Adrenal gland (tissue), 12 donors: ENCODE results near the gene AGT. TPM values are rescaled to one million over a fixed set of nuclear protein-coding genes. Genes with fewer than 3 reads are reported as not detected.

Experiments used
- DNase-seq, 7 donors: peaks; one replicate each; pipeline ENCODE4 v3.0.0-alpha.2; 2019 to 2020
- H3K27ac ChIP-seq, 5 donors: fragments of 200-600 bp; sonication (generic) in 4 of 5; 1 replicate in 3 of 5; 2 replicates in 2 of 5; pipeline versions ENCODE4 v1.5.1 to v1.8.0; 2016 to 2020; ENCODE audit warnings: mild to moderate bottlenecking in 1 of 5
- H3K27me3 ChIP-seq: fragments of 200-600 bp; 2 replicates; pipeline ENCODE4 v1.8.0; 2021
- H3K36me3 ChIP-seq, 2 donors: fragments of 200-600 bp; replicated peaks in 1 of 2; 1 replicate in 1 of 2; 2 replicates in 1 of 2; pipeline versions ENCODE4 v1.5.1 to v1.8.0; 2018 to 2022
- H3K4me1 ChIP-seq, 2 donors: fragments of 200-600 bp; replicated peaks in 1 of 2; 1 replicate in 1 of 2; 2 replicates in 1 of 2; pipeline versions ENCODE4 v1.5.1 to v1.8.0; 2018 to 2021
- H3K4me3 ChIP-seq, 4 donors: fragments of 200-600 bp; sonication (generic) in 3 of 4; one replicate each; pipeline ENCODE4 v1.5.1; 2016 to 2018
- H3K9me3 ChIP-seq, 3 donors: fragments of 200-600 bp; sonication (generic) in 1 of 3; replicated peaks in 1 of 3; 1 replicate in 2 of 3; 2 replicates in 1 of 3; pipeline versions ENCODE4 v1.5.1 to v1.8.0; 2016 to 2021
- POLR2A ChIP-seq, 2 donors: fragments of 450-650 bp; IDR thresholded peaks; one replicate each; pipeline ENCODE4 v1.6.1; 2017; ENCODE audit warnings: antibody characterized with exemption in 2 of 2, mild to moderate bottlenecking in 2 of 2, moderate library complexity in 1 of 2
- WGBS, 4 donors: extraction: QIAGEN DNeasy Blood & Tissue Kit in 2 of 4; methylation state at CpG; one replicate each; pipeline versions ENCODE4 v1.1.5 to v1.1.7; 2013 to 2017; 5-methylcytosine and 5-hydroxymethylcytosine counted together
- intact Hi-C, 2 donors: fragments of 100-400 bp; cut with DNase I; formaldehyde crosslinking; loops; one replicate each; pipeline versions ENCODE4 v1.14.1 to v1.15.0; 2022 to 2023
- polyA plus RNA-seq, 3 donors: library from polyadenylated mRNA; stranded (reverse); fragments of 200-250 nt in 2 of 3; fragments of 350-450 nt in 1 of 3; fragmentation: Illumina TruSeq in 1 of 3; extraction: RNeasy Lipid Tissue Mini Kit (QIAGEN cat#74804) in 1 of 3; gene quantifications; one replicate each; pipeline ENCODE4 v1.2.3, GENCODE V29; 2013 to 2014
- total RNA-seq, 9 donors: library from RNA; depleted of rRNA in 4 of 9; stranded (reverse); fragments of >200 nt in 4 of 9; fragments of 120-200 nt in 1 of 9; fragmentation: NEBNext Ultra II Directional in 1 of 9; extraction: Animal tissue kit (Norgen Biotek cat#: 25700) in 1 of 9; gene quantifications; one replicate each; pipeline versions ENCODE4 v1.1.0 to v1.2.4, GENCODE V29; 2013 to 2023
- TF ChIP-seq, protein P1 (sequence below), 6 experiments: fragments of 450-650 bp in 4 of 6; fragments of 200-600 bp in 2 of 6; sonication (generic) in 1 of 6; IDR thresholded peaks; 1 replicate in 5 of 6; 2 replicates in 1 of 6; pipeline versions ENCODE4 v1.5.1 to v1.8.0; 2016 to 2021; ENCODE audit warnings: antibody characterized with exemption in 6 of 6, mild to moderate bottlenecking in 2 of 6, moderate library complexity in 1 of 6
- donor health status: healthy with polysubstance abuse.
- donor health status: Bipolar disorder and iron deficiency.
- donor health status: DM: yes; HTN: yes; CAD: no.
- donor health status: DM: no; HTN: no; CAD: no.
- donor health status: DM: no; HTN: no; CAD: no.
- donor health status: DM: yes; HTN: yes; CAD: no.

The AGT gene
- total and polyA plus RNA-seq, 12 donors: 6.3 to 103 (median 18.7) TPM

DNA sequence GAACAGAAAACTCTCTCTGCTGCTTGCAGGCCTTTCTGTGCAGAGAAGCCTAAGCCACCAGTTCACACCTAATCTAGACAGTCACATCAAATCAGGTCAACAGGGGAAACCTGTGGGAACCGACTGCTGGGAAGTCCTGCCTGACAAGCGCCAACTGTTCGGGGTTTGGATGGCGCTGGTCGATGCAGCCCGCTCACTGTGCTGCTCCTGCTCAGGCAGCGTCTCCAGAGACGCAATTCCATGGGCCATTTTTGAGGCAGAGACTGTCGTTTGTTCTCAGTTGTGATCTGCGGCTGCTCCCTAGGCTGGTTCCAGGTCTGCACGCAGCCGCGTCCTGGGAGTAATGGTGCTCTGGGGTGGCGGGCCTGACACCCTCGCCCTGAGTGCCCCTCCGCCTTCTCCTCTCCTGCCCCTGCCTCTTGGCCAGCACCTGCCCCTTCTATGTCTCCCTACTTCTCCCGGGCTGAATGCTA is 1.4 kb downstream of the AGT start:
- no peaks in the 10 kb centered on the region for H3K36me3 ChIP-seq
- no peaks in the 10 kb centered on the region for H3K9me3 ChIP-seq
- no peak overlapping the region for H3K4me3 ChIP-seq
- intact Hi-C loops: no loop called here
- H3K27me3 ChIP-seq: no peaks in the 10 kb centered on the region
- peaks cover 13 to 18% of the 10 kb centered on the region in 2 donors for H3K4me1 ChIP-seq
- TF ChIP-seq, protein P1, sequence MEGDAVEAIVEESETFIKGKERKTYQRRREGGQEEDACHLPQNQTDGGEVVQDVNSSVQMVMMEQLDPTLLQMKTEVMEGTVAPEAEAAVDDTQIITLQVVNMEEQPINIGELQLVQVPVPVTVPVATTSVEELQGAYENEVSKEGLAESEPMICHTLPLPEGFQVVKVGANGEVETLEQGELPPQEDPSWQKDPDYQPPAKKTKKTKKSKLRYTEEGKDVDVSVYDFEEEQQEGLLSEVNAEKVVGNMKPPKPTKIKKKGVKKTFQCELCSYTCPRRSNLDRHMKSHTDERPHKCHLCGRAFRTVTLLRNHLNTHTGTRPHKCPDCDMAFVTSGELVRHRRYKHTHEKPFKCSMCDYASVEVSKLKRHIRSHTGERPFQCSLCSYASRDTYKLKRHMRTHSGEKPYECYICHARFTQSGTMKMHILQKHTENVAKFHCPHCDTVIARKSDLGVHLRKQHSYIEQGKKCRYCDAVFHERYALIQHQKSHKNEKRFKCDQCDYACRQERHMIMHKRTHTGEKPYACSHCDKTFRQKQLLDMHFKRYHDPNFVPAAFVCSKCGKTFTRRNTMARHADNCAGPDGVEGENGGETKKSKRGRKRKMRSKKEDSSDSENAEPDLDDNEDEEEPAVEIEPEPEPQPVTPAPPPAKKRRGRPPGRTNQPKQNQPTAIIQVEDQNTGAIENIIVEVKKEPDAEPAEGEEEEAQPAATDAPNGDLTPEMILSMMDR (IDR thresholded peaks at IDR 0.05): no peak
- no peak overlapping the region for H3K27ac ChIP-seq
- 88 to 97% (median 95%) methylated on average over 11 to 17 of the region's 17 CpGs for WGBS, 4 donors
- no peak for DNase-seq

GRCh38 chr1:230711245-230711644 is 2.7 kb downstream of the AGT start:
- no peak for DNase-seq
- no peaks in the 10 kb centered on the region for H3K36me3 ChIP-seq
- no peaks in the 10 kb centered on the region for H3K9me3 ChIP-seq
- H3K4me1 ChIP-seq: peaks cover 13 to 18% of the 10 kb centered on the region in 2 donors
- no peak overlapping the region for H3K4me3 ChIP-seq
- intact Hi-C loops: no loop called here
- 86 to 98% (median 91%) methylated on average over 3 of the region's 3 CpGs for WGBS, 4 donors
- H3K27ac ChIP-seq: no peak overlapping the region
- TF ChIP-seq, protein P1 (IDR thresholded peaks at IDR 0.05): no peak
- TF ChIP-seq POLR2A (IDR thresholded peaks at IDR 0.05): no peak
- no peaks in the 10 kb centered on the region for H3K27me3 ChIP-seq

- no peak overlapping the region for H3K4me3 ChIP-seq
- no peak overlapping the region for H3K27ac ChIP-seq
- peaks cover 13 to 18% of the 10 kb centered on the region in 2 donors for H3K4me1 ChIP-seq
- WGBS, 4 donors: 95 to 97% (median 96%) methylated on average over 5 to 8 of the region's 8 CpGs
- no peaks in the 10 kb centered on the region for H3K9me3 ChIP-seq
- H3K27me3 ChIP-seq: no peaks in the 10 kb centered on the region
- no peaks in the 10 kb centered on the region for H3K36me3 ChIP-seq
- intact Hi-C loops: no loop called here
- DNase-seq: no peak
- TF ChIP-seq, protein P1 (IDR thresholded peaks at IDR 0.05): no peak
- TF ChIP-seq POLR2A (IDR thresholded peaks at IDR 0.05): no peak
These were observed 3.4 kb downstream of the AGT start for GRCh38 chr1:230710543-230710904.

DNA sequence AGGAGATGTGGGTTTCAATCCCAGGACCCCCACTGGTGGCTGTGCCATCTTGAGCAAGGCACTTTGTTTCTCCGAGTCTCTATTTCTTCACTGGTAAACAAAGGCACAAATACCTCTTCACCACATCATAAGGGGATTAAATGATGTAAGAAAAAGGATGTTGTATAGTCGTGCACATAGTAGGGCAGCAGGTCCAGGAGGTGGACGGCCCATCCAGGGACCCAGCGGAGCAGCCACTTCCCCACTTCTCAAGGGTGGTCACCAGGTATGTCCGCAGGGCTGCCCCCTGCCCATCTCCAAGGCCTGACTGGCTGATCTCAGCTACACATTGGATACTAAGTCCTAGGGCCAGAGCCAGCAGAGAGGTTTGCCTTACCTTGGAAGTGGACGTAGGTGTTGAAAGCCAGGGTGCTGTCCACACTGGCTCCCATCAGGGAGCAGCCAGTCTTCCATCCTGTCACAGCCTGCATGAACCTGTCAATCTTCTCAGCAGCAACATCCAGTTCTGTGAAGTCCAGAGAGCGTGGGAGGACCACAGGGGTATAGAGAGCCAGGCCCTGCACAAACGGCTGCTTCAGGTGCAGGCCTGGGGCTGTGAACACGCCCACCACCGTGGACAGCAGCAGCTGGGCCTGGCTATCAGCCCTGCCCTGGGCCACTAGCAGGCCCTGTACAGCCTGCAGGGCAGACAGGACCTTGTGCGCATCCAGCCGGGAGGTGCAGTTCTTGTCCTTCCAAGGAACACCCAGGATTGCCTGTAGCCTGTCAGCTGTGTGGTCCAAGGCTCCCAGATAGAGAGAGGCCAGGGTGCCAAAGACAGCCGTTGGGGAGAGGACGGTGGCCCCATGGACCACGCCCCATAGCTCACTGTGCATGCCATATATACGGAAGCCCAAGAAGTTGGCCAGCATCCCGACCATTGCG is 4.0 kb downstream of the AGT start:
- H3K36me3 ChIP-seq: no peaks in the 10 kb centered on the region
- H3K27ac ChIP-seq: no peak overlapping the region
- peaks cover 13 to 16% of the 10 kb centered on the region in 2 donors for H3K4me1 ChIP-seq
- no peak overlapping the region for H3K4me3 ChIP-seq
- DNase-seq: no peak
- H3K27me3 ChIP-seq: no peaks in the 10 kb centered on the region
- H3K9me3 ChIP-seq: no peaks in the 10 kb centered on the region
- WGBS, 4 donors: 80 to 88% (median 85%) methylated on average over 11 to 18 of the region's 18 CpGs
- TF ChIP-seq, protein P1 (IDR thresholded peaks at IDR 0.05): no peak
- TF ChIP-seq POLR2A (IDR thresholded peaks at IDR 0.05): no peak
- intact Hi-C loops: no loop called here
